ENCODE measurements around the gene S100A1.

The S100A1 gene

GRCh38 chr1:153611356-153611755, 16.9 kb upstream of the S100A1 start:
- DNase-seq = no peak

GRCh38 chr1:153612111-153612754, 16.0 kb upstream of the S100A1 start:
- peak in 1 of 2 experiments; percentile 1 for DNase-seq

GRCh38 chr1:153612755-153613331, 15.4 kb upstream of the S100A1 start, which contains the start of gene S100A16:
Gene S100A16 (minus strand): TSS chr1:153613137. CDS start chr1:153608151, 4,986 bp downstream.
- no peak for DNase-seq

- no peak for DNase-seq
Observed at GRCh38 chr1:153613406-153613805, 14.8 kb upstream of the S100A1 start.

GRCh38 chr1:153614189-153614900, 13.9 kb upstream of the S100A1 start:
- DNase-seq = no peak

GRCh38 chr1:153614906-153615305, 13.3 kb upstream of the S100A1 start:
- DNase-seq = no peak

GRCh38 chr1:153615406-153615805, 12.8 kb upstream of the S100A1 start:
- no peak for DNase-seq

GRCh38 chr1:153616144-153616916, 11.9 kb upstream of the S100A1 start, which contains the start of gene S100A14:
Gene S100A14 (minus strand): TSS chr1:153616325. CDS start chr1:153615858, 467 bp downstream.
- DNase-seq = no peak

- no peak for DNase-seq
Observed at GRCh38 chr1:153616917-153617311, 11.3 kb upstream of the S100A1 start.

GRCh38 chr1:153617663-153618062, 10.6 kb upstream of the S100A1 start:
- no peak for DNase-seq

GRCh38 chr1:153619171-153619570, 9.1 kb upstream of the S100A1 start:
- DNase-seq = no peak

- DNase-seq = no peak
Observed at GRCh38 chr1:153623101-153623500, 5.1 kb upstream of the S100A1 start.

- no peak for DNase-seq
Observed at GRCh38 chr1:153624965-153625611, 3.1 kb upstream of the S100A1 start.

GRCh38 chr1:153626477-153626903, 1.7 kb upstream of the S100A1 start:
- no peak for DNase-seq

GRCh38 chr1:153626904-153627714, 1.1 kb upstream of the S100A1 start, which contains the start of gene S100A13:
Gene S100A13 (minus strand): TSS chr1:153627505. CDS start chr1:153626472, 1,033 bp downstream.
- no peak for DNase-seq

GRCh38 chr1:153628638-153629342, 556 bp downstream of the S100A1 start:
- DNase-seq = no peak

GRCh38 chr1:153629343-153629665, 1.1 kb downstream of the S100A1 start:
- no peak for DNase-seq

- no peak for DNase-seq
Observed at GRCh38 chr1:153629971-153630370, 1.7 kb downstream of the S100A1 start.

- no peak for DNase-seq
Observed at GRCh38 chr1:153630384-153630783, 2.1 kb downstream of the S100A1 start.

GRCh38 chr1:153631047-153632022, 3.1 kb downstream of the S100A1 start:
- DNase-seq = no peak

All from cerebellar nuclear complex (tissue), 1 donor.